DMS 273 treated with DMSO at 0.1 percent for 48 hours (cell line): Measurements from ENCODE around the gene SERPING1.

Experiments
- DNase-seq: peaks from one replicate; lab custom pipeline; 2025; lab: John Stamatoyannopoulos, UW

SERPING1 gene

DNA sequence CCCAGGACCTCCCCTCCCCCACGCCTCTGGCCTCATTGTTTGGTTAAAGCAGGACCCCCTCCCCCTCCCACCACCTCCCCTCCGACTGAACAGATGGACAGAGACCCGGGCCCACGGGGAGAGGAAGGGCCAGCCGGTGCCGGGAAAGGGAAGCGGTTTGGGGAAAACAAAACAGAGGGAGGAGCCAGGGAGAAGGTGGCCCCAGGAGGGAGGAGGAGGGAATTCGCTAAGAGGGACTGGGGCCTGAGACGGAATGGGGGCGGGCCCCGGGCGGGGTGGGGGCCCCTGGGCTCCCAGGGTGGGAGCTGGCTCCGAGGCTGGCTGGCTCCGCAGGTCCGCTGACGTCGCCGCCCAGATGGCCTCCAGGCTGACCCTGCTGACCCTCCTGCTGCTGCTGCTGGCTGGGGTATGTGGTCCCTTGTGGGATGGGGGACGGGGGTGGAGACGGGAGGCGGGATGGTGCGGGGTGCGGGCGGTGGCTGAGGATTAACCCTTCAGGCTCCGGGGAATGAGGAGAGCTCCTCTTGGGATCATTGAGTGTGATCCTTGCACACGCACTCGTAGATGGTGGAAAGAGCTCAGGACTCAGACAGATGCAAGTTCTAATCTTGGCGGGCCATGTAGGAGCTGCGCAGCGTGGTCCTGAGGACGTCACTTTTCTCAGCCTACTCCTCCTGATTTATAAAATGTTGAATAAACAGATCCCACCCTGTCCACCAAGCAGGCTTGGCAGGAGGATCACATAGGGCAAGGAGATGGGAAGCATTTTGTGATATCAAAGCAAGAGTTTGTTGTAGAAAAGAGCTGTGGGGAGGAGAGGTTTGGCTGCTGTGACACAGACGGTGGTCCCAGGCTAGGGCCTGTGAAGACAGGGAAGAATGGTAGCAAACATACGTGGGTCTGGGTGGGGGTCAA, 688 bp downstream of the SERPING1 start:
- peak; percentile 5 for DNase-seq

- no peak for DNase-seq
These were observed 1.3 kb downstream of the SERPING1 start for GRCh38 chr11:57598831-57599155.

GRCh38 chr11:57599381-57599780, 1.9 kb downstream of the SERPING1 start:
- no peak for DNase-seq

- DNase-seq: no peak
These were observed 3.8 kb downstream of the SERPING1 start for GRCh38 chr11:57601297-57601696.

GRCh38 chr11:57604296-57605027, 7.0 kb downstream of the SERPING1 start:
- no peak for DNase-seq

- DNase-seq: no peak
These were observed 7.5 kb downstream of the SERPING1 start for GRCh38 chr11:57605028-57605420.

GRCh38 chr11:57610170-57610569, 12.7 kb downstream of the SERPING1 start:
- no peak for DNase-seq

DNA sequence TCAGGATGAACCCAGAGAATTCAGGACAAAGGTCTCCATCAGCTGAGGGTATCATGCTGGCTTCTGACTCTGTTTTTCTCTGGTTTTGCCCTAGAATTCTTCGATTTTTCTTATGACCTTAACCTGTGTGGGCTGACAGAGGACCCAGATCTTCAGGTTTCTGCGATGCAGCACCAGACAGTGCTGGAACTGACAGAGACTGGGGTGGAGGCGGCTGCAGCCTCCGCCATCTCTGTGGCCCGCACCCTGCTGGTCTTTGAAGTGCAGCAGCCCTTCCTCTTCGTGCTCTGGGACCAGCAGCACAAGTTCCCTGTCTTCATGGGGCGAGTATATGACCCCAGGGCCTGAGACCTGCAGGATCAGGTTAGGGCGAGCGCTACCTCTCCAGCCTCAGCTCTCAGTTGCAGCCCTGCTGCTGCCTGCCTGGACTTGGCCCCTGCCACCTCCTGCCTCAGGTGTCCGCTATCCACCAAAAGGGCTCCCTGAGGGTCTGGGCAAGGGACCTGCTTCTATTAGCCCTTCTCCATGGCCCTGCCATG, 16.8 kb downstream of the SERPING1 start:
- DNase-seq: no peak

- no peak for DNase-seq
These were observed 17.8 kb downstream of the SERPING1 start for GRCh38 chr11:57615308-57615707.

- no peak for DNase-seq
These were observed 19.1 kb downstream of the SERPING1 start for GRCh38 chr11:57616595-57616994.

- DNase-seq: no peak
These were observed 21.0 kb downstream of the SERPING1 start for GRCh38 chr11:57618438-57618837.

- no peak for DNase-seq
These were observed 21.8 kb downstream of the SERPING1 start for GRCh38 chr11:57619331-57619730.

- DNase-seq: no peak
These were observed 23.0 kb downstream of the SERPING1 start for GRCh38 chr11:57620467-57620866.

DNA sequence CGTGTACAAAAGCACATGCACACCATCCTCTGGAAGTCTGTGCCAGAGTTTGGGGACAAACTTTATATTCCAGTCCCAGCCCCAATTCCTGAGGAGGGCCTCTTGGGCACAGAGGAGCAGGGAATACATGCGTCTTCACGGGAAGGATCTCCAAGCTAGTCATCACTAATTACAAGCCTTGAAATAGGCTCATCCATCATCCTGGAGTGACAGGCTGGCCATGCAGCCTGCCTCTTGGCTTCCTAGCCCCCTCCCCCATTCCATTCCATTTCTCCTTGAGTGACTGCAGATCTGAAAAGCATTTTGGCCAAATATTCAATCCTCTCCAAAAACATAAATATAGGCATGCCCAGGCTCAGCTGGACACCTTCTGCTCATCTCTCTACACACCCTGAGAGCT, 24.8 kb downstream of the SERPING1 start:
- no peak for DNase-seq

DNA sequence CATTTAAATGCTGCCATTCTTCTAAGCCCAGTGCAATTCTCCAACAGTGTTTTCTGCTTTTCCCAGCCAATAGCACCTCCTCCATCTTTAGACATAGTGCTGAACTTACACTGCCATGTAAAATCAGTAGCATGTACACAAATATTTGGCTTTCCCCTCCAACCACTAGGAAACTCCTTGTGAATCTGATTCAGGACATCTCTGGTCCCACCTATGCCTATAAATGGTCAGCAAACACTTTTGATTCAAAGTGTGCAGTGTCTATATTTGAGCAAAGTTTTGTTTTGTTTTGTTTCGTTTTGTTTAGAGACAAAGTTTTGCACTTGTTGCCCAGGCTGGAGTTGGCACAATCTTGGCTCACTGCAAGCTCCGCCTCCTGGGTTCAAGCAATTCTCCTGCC, 27.4 kb downstream of the SERPING1 start:
- DNase-seq: no peak

- no peak for DNase-seq
These were observed 29.4 kb downstream of the SERPING1 start for GRCh38 chr11:57626895-57627294.

DNA sequence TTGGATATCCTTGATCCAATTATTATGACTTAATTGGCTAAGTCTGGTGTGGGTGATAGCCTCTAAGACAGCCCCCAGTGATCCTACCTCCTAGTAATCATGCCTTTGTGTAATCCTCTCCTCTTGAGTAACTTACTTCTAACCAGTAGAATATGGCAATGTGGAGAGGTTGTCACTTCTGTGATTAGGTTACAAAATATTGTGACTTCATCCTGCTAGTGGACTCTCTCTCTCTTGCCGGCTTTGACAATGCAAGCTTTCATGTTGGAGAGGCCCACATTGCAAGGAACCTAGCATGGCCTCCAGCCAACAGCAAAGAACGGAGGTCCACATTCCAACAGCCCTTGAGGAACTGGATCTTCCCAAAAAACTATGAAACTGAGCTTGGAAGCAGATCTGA, 32.7 kb downstream of the SERPING1 start:
- DNase-seq: no peak

DNA sequence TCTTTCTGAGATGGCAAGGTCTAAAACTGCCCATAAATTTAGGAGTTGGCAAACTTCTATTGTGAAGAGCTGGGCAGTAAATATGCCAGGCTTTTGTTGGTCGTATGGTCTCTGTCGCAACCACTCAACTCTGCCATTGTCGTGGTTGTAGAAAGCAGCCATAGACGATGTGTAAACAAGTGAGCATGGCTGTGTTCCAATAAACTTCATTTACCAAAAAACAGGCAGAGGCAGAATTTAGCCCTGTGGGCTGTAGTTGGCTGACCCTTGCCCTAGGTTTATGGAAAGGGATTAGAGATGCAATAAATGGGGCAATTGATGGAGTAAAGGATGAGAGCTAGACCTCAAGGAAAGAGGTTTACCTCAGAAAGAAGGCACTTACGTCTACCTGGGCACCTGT, 34.6 kb downstream of the SERPING1 start:
- DNase-seq: no peak

DNA sequence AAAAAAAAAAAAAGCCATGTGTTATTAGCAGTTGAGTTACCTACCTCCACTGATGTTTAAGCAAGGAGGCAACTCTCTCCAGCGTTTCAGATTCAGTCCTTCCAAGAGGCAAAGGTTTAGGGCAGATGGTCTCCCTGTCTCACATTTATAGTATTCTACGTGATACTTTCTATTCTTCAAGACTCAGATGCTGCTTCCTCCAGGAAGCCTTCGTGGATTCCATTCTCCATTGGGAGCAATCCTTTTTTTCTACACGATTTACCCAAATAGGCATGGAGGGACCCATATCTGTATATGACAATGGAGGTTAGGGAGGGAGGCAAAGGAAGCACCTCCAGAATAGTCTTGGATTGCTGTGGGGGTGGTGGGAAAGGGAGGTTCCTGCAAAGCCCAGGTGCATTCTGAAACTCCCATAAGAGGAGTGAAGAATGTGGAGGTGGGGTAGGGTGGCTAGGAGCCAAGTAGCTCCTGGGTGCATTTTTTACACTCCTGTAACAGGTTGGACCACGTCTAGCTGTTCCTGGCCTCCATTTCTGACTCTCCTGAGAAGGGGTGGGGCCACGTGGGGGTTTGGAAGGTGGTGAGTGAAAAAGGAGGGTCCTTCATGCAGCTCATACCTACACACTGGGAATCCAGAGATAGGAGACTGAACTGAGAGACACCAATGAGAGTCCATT, 36.0 kb downstream of the SERPING1 start:
- no peak for DNase-seq

DNA sequence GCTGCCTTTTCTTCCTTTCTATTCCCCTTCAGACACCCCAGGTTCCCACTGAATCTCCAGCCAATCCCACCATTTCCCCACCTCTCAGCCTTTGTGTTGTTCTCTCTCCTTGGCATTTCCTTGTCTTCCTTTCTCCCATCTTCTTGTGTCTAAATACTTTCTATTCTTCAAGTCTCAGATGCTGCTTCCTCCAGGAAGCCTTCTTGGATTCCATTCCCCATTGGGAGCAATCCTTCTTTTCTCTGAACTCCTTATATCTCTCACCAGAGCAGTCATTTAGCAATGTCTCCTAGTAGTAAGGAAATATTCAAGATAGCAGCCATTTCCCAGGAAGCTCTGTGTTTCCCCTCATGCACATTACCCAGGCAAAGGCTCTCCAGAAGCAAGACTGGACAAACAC, 36.8 kb downstream of the SERPING1 start:
- no peak for DNase-seq

DNA sequence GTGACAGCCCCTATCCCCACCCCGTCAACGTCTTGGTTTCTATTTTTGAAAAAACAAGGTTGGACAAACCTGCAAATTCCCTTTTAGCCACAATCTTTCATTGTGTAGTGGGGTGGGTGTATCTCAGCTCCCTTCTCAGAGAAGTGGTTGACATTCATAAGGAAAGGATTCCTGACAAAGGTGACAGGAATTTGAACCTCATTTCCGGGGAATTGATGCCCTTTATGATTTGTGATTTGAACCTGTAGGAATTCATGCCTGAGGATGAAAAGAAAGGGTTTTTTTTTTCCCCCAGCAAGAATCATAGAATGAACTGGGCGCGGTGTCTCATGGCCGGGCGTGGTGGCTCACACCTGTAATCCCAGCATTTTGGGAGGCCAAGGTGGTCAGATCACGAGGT, 37.8 kb downstream of the SERPING1 start:
- no peak for DNase-seq

- no peak for DNase-seq
These were observed 40.1 kb downstream of the SERPING1 start for GRCh38 chr11:57637626-57638004.
